ENCODE results near the gene DGKB.

DGKB gene

DNA sequence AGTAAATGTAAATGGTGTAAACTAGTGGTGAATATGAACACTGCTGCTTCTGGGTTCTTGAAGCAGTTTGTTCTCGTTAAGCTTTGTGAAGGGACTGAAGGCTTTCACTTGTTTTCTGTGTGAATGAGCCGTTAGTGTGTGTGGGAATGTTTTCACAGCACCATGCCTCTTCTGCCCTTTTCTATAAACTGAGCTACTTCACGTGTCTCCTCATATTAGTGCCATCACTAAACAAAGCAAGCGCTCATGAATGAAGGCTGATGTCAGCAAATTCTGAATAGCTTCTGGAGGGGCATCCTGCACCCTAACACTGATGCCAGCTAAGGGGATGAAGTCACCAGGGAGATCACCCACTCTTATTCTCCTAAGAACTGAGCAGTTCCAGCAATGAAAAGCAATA is 707.5 kb downstream of the DGKB start:
- no peak for DNase-seq

DNA sequence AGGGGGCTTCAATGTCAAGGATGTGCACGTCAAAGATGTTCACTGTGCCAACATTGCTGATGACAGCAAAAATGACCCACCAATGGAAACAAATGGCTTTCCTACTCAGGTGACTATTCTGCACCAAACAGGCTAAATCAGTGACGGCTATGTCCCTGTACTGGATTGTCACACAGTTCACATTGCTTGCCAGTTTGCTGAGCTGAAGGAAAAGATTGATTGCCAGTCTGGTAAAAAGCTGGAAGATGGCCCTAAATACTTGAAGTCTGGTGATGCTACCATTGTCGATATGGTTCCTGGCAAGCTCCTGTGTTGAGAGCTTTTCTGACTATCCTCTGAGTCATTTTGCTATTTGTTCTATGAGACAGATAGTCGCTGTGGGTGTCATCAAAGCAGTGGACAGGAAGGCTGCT is 710.9 kb downstream of the DGKB start:
- peak; percentile 20 for DNase-seq

DNA sequence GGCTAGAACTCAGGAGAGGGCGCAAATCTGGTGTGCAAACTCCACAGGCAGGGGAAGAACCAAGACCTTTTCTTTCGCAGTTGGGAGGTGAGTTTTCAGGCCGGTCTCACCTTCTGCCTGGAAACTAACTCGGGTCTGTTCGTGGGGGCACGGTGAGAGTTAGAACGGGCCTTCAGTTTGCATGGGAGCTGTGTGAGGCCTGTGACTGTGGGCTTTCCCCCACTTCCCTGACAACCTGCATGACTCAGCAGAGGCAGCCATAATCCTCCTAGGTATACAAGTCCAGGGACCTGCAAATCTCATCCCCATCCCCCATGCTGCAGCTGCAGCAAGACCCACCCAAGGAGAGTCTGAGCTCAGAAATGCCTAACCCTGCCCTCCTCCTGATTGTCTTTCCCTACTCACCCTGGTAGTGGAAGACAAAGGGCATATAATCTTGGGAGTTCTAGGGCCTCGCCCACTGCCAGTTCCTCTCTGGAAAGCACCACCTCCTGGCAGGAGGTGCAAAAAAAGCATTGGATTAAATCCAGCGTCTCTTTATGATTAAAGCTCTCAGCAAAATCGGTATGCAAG is 718.2 kb downstream of the DGKB start:
- DNase-seq, result no peak

DNA sequence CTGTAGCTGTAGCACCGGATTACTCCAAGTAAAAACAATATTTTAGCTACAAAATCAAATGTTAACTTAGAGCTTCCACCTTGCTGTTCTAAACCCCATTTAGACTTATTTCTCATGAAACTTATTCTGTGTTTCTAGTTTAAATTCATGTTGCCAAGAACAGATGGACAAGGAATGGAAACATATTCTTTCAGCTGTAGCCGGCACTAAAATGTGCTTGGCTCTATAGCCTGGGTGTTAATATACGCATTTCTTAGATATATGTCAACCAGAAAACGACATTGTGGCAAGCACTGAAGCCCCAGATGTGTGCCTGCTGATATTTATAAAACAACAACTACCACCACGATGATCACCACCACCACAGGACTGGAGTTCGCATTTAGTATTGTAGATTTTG is 722.8 kb downstream of the DGKB start:
- DNase-seq, result no peak

DNA sequence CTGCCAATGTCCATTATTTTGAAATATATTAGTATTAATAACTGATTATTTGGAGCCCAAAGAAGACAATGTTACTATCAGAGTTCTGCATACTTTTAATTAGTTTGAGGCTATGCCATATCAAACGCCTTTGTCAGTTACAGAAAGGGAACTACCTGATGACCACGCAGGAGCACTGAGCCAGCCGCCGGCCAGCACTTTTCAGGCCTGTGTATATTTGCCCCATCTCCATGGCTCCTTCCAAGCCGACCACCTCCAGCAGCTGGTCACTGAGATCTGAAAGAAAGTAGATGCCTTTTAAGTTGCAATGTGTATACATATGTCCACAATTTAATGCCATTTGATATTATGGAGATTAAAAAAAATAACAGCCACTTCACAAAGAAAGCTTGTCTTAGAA is 724.7 kb downstream of the DGKB start:
- DNase-seq, result no peak

DNA sequence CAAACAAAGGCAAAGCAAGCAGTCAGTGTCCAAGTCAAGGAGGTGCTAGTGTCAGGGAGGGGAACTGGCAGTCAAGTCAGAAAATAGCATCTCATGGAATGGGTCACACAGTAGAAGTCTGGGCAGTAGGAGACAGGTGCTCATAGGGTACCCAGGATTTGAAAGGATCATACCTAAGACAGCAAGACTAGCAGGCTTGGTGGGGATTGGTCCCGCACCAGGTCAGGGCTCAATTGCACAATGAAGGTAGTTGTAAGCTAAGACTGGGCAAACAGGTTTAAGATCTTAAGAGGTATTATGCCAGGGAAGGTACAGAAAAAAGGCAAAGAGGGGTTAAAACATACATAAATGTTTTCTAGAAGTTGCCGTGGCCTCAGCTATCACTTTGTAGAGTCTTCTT is 731.7 kb downstream of the DGKB start:
- DNase-seq, result no peak

DNA sequence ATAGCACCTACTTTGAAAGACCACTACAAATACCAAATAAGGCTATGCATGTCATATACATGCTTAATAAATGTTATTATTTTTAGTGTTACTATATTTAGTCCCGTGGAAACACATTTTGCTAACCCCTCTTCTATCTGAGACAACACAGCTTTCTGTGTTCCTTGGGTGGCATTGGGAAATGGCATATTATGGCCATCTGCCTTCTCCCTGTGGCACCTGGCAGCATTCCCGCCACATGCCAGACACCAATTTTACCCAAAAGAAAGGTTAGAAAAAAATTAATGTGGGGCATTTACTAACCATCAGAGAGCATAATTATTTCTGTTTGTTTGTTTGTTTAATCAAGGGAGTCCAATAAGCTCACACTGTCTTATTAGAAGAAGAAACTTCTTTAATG is 744.4 kb downstream of the DGKB start:
- DNase-seq, result no peak

DNA sequence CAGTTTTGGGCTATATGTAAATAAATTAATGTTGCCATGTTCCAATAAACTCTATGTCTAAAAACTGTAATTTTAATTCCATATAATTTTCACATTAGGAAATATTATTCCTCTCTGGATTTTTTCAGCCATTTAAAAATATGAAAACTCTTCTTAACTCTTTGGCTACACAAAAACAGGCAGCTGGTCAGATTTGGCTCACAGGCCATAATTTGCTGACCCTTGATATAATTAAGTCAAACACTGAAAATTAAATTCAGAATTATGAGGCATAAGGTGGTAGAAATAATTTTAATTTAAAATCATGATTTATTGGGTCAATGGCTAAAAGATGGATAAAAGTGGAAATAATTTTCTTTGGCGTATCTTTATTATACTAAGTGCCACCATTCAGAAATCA is 746.1 kb downstream of the DGKB start:
- DNase-seq, result no peak

DNA sequence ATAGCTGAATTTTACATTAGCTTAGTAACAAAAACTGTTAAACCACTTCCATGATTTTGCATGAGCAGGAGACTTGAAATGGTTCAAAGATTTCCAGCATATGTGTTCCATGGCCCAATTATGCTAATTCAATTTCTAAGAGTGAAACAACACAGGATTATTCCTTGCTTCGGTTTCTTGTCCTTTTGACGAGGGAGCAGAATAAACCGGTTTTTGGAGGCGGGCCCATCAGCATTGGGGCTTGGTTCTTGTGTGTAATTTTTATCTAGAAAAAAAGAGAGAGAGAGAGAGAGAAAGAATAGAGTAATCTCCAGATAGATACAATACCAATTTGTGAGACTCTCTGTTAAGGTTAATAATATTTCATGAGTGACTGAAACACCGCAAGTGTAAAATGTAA is 753.6 kb downstream of the DGKB start:
- no peak for DNase-seq

DNA sequence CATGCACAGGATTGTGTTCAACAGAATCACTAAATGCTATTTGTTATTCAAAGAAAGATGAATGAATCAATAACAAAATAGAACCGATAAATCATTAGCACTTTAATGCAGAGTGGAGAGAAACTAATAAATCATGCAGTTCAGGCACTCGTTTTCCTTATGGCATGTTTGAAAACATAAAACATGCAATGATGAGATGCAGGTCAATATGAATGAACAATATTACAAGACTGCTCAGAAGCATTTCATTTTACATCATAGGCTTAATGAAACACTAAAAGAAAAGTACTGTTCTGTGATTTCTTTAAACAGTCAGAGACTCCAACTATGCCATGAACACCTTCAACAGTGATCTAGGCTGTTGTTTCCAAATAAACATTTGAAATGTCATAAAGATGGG is 755.0 kb downstream of the DGKB start:
- DNase-seq, result no peak

DNA sequence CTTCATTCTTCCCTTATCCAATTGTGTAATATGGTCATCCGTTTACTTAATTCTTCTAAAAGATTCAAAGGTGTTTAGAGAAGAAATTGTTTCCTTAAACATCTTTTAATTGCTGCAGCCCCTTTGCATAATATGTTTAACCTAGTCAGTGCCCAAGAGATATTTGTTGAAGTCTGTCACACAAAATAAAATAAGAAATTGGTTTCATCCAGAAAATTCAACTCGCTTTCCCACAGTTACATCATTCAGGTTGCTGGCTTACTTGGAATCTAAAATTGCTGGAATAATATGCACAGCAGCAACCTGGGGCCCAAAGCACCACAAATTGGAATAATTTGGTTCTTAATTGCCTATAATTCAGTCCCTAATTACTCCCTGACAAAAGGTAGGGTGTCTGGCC is 758.0 kb downstream of the DGKB start:
- no peak for DNase-seq

DNA sequence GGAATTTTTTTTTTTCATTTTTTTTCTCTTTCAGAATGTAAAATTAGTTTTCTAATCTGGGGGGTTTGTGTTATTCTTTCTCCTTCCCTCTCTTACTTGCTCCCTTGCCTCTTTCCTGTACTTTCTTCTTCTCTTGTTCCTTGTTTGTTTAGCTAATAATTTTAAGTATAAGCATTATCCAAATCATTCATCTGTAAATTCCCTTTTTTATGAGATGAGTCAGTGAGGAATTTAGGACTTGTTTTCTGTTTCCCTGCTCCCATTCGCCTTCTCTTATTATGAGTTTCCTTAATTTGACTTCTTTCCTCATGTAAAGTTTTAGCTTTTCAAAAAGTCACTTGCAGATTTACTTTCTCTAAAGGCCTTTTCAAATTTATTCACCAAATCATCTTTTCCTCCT is 758.4 kb downstream of the DGKB start:
- DNase-seq, result no peak

DNA sequence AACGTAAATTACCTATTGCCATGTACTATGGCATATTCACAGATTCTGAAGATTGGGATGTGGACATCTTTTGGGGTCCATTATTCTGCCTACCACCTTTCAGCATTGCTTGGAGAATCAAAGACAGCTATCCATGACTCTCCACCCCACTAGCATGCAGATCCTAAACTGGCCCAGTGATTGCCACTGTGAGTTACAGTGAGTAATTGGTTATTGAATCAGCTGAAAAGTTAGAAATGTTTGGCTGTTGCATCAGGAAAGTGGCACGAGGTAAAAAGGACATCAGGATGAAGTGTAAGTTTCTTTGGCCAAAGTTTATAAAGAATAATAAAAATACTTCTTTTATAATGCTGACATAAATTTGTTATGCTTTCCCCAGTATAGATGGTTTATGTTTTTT is 764.9 kb downstream of the DGKB start:
- no peak for DNase-seq

DNA sequence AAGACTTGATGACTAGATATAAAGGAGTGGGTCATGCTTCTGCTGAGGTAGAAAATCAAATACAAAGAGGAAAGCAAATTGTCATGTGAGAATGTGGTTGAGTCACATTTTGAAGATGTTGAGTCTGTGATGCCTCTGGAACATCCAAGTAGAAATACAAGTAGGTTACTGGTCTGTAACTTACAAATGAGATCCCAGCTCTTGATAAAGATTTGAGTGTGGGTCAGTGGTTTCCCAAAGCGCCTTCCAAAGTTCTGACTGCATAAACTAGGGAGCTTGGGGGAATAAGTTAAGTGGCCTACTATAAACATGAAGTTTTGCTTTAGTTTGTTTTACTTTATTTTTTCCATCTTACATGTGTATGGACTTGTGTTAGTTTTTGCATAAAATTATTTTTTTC is 768.8 kb downstream of the DGKB start:
- DNase-seq, result no peak

DNA sequence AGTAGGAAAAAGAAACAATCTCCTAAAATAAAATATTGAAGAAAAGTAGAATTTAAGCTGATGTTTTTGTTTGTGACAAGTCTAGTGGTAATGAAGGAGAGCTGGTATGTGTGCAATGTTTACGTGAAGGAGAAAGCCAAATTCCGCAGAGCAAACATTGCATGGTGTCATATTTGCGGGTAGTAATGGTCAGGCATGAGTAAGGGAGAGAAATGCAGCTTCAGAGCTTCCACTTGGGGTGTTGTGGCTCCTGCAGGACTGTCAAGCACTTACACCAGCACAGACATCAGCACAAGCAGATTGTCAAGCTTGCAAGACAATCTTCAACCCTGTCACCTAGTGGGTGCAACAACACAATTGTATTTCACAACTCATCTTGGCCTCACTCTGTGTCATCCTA is 776.6 kb downstream of the DGKB start:
- no peak for DNase-seq

DNA sequence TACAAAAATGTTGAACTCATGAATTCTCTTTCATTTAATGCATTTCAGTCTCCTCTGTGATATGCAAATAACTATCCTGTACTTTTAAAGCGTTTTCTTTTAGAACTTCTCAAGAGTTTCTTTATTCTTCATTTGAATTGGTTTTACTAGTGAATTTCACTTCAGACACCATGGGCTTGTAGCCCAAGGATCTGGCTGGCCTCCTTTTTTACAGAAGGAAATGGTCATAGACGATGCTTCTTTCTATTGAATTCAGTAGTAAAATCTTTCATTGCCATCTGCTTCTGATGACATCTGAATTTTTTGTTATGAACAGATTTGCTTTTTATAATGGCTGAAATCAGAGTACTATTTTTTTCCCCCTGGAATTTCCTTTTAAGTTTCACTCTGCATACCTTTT is 777.8 kb downstream of the DGKB start:
- no peak for DNase-seq

DNA sequence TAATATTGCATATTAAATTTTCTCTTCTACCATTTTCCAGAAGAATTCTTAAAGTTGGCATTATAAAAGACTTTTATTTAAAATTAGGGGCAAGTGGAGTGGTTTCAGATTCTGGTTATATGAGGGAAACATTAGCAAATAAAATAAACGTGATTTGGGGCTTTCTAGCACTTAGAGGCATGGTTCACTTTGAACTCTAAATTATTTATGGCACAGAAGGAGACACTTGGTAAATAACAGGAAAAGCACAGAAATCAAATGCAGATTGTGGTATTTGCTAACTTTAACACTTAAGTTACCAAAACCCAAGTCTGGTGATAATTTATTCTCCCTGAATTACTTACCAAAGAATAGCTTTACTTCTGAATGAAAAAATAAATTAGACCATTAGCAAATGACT is 778.6 kb downstream of the DGKB start:
- DNase-seq, result no peak

DNA sequence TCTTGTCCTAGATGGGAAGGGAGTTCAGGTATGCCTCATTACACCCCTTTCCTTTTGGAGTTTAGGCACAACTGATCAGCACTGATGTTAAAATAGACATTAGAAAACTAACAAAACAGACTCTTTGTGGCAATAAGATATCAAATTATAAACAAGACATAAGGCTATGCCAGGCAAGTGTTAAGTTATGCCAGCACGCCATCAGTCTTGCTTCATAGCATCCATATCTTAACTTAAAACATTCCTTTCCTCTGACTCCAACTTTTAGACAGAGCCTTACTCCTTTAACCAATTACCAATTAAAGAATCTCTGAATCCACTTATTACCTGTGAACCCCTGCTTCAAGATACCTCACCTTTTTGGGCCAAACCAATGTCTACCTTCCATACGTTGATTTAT is 786.9 kb downstream of the DGKB start:
- DNase-seq, result peak; percentile 71

DNA sequence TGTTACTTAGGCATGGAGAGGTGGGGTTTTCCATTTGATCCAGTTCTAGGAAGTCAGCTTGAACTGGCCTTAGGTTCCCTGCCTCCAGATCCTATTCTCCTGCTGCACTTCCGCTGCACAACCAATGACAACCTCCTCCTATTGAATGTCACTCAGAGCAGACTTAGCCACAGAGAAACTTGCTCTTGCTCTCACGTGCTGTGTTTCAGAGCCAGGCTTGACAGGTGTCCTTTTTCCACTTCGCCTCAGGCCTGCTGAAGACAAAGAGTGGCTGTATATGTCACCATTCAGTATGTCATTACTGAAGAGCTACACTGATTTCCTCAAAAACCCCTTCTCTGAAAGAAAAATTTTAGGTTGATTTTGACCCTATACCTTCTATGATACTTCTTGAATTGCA is 797.7 kb downstream of the DGKB start:
- no peak for DNase-seq

DNA sequence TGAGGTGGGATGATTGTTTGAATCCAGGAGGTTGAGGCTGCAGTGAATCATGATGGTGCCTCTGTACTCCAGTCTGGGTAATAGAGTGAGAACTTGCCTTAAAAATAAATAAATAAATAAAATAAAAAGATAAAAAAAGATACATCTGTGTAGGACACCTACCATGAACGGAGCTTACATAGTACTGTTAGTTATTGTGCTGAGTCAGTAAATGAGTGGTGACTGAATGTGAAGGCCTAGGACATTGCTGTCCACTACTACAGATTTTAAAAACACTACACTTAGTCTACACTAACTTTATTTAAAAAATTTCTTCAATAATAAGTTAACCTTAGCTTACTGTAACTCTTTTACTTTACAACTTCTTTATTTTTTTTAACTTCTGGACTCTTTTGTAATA is 806.4 kb downstream of the DGKB start:
- DNase-seq, result no peak

DNA sequence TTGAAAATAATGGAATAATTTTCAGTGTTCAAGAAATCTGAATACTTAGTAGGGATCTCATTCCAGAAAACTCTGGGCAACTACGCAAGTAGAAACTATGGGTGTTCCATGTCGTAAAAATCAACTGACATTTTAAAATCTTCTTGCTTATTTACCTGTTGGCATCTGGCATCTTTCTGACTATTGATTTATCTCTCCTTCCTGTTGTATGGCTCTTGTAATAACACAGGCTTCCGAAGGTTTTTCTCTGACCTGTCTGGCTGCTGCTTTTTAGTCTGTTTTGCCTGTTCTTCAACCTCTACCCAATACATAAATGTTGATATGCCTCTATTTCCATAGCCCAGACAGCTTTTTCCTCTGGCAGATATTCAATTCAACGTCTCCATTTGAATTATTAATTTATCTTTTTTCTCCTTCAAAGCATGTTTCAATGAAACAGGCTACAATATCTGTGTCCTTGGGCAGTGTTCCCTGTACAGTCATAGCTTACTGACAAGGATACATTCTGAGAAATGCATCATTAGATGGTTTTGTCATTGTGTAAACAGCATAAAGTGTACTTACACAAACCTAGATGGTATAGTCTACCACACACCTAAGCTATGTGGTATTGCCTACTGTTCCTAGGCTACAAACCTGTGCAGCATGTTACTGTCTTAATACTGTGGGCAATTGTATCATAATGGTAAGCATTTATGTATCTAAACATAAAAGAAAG is 807.2 kb downstream of the DGKB start:
- DNase-seq, result no peak
